ENCODE data around the gene ITPRIP. TPM values are rescaled to one million over a fixed set of nuclear protein-coding genes. Genes with fewer than 3 reads are reported as not detected.

ITPRIP gene
- total RNA-seq, 1 experiment from 2014 or later: 12.0 TPM

- TF ChIP-seq, protein P1, sequence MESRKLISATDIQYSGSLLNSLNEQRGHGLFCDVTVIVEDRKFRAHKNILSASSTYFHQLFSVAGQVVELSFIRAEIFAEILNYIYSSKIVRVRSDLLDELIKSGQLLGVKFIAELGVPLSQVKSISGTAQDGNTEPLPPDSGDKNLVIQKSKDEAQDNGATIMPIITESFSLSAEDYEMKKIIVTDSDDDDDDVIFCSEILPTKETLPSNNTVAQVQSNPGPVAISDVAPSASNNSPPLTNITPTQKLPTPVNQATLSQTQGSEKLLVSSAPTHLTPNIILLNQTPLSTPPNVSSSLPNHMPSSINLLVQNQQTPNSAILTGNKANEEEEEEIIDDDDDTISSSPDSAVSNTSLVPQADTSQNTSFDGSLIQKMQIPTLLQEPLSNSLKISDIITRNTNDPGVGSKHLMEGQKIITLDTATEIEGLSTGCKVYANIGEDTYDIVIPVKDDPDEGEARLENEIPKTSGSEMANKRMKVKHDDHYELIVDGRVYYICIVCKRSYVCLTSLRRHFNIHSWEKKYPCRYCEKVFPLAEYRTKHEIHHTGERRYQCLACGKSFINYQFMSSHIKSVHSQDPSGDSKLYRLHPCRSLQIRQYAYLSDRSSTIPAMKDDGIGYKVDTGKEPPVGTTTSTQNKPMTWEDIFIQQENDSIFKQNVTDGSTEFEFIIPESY (IDR thresholded peaks at IDR 0.05; ENCODE audit: extremely low read depth, insufficient replicate concordance, low read length): no peak
These were observed 58.6 kb downstream of the ITPRIP start (continued) for GRCh38 chr10:104279550-104280259.

DNA sequence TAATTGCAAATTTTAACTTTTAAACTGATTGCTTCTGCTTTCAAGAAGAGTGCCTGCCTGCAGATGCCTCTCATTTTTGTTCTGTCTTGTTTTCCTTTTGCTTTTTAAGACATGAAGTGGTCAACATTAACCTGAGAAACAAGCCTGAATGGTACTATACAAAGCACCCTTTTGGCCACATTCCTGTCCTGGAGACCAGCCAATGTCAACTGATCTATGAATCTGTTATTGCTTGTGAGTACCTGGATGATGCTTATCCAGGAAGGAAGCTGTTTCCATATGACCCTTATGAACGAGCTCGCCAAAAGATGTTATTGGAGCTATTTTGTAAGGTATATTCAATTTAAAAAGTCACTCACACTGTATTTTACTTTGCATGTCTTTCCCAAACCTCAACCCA, 60.5 kb downstream of the ITPRIP start:
- Histone ChIP-seq H3K27me3 (ENCODE audit: insufficient read depth, low read length) (no peaks in the 10 kb centered on the region), H3K9me2 (ENCODE audit: insufficient read depth) (no peaks in the 10 kb centered on the region), H3K27ac (ENCODE audit: low read depth, low read length) (no peak overlapping the region), H3K79me2 (ENCODE audit: insufficient read depth, low read length) (peaks cover 72% of the 10 kb centered on the region), H3K4me1 (ENCODE audit: control insufficient read depth in 1 of 2, insufficient read depth in 2 of 2, low read length in 2 of 2) (peaks cover 12 to 19% of the 10 kb centered on the region in 2 experiments), H3K4me3 (replicated peaks in 1 of 2; ENCODE audit: low read depth in 1 of 2, low read length in 2 of 2) (no peak overlapping the region), H2AFZ (ENCODE audit: low read depth, low read length, poor library complexity, severe bottlenecking) (no peak overlapping the region), H3K4me2 (ENCODE audit: low read length) (no peak overlapping the region), H3K9ac (ENCODE audit: low read length) (no peak overlapping the region), H3K9me3 (ENCODE audit: control insufficient read depth in 1 of 2, insufficient read depth in 1 of 2, low read depth in 1 of 2, low read length in 2 of 2) (no peaks in the 10 kb centered on the region), H4K20me1 (ENCODE audit: insufficient read depth) (no peaks in the 10 kb centered on the region), H3K36me3 (ENCODE audit: control insufficient read depth in 1 of 2, insufficient read depth in 2 of 2, low read length in 2 of 2) (peaks cover 35 to 40% of the 10 kb centered on the region in 2 experiments; a peak in 3 of 4 replicates)
- no peak for DNase-seq (ENCODE audit: low read depth, low spot score)
- no peak for ATAC-seq
- POLR2A ChIA-PET: interaction anchor here (0.6 to 1.4 kb wide), 2 partner anchors 8 to 69 kb away, joined by 4 read pairs; partner anchors contain the start of gene GSTO2
- RAD21 ChIA-PET (ENCODE audit: low non-redundant PET in 1 of 2, low total read pairs in 2 of 2, uncharacterized antibody in 2 of 2, unreplicated experiment in 2 of 2): interaction anchor here in 1 of 2 experiments (0.7 kb wide), 1 partner anchor 239 kb away, joined by 3 read pairs; no protein-coding TSS in a partner anchor
- CTCF ChIA-PET: interaction anchor here (1.3 to 6.7 kb wide), 2 partner anchors 8 to 15 kb away, joined by 3 to 96 read pairs; no protein-coding TSS in a partner anchor
- intact Hi-C loops (cut with micrococcal nuclease): no loop called here
- TF ChIP-seq POLR2A (IDR thresholded peaks at IDR 0.05; ENCODE audit: borderline replicate concordance, extremely low read depth, insufficient read depth, insufficient read length): no peak
- no peak for TF ChIP-seq CBX3 (IDR thresholded peaks at IDR 0.05; ENCODE audit: low read depth)
- TF ChIP-seq FOSL1 (IDR thresholded peaks at IDR 0.05; ENCODE audit: low read depth): no peak
- no peak for TF ChIP-seq SRF (IDR thresholded peaks at IDR 0.05; ENCODE audit: low read depth)
- no peak for TF ChIP-seq SIN3A (IDR thresholded peaks at IDR 0.05; ENCODE audit: low read depth)
- TF ChIP-seq, protein P2, sequence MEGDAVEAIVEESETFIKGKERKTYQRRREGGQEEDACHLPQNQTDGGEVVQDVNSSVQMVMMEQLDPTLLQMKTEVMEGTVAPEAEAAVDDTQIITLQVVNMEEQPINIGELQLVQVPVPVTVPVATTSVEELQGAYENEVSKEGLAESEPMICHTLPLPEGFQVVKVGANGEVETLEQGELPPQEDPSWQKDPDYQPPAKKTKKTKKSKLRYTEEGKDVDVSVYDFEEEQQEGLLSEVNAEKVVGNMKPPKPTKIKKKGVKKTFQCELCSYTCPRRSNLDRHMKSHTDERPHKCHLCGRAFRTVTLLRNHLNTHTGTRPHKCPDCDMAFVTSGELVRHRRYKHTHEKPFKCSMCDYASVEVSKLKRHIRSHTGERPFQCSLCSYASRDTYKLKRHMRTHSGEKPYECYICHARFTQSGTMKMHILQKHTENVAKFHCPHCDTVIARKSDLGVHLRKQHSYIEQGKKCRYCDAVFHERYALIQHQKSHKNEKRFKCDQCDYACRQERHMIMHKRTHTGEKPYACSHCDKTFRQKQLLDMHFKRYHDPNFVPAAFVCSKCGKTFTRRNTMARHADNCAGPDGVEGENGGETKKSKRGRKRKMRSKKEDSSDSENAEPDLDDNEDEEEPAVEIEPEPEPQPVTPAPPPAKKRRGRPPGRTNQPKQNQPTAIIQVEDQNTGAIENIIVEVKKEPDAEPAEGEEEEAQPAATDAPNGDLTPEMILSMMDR (IDR thresholded peaks at IDR 0.05 in 2 of 3, conservative IDR thresholded peaks at IDR 0.05 in 1 of 3; ENCODE audit: borderline replicate concordance in 1 of 3, insufficient read depth in 1 of 3, low read depth in 2 of 3, low read length in 2 of 3): no peak
- TF ChIP-seq YY1 (IDR thresholded peaks at IDR 0.05; ENCODE audit: extremely low read depth, insufficient replicate concordance, low read depth, low read length): no peak
- no peak for TF ChIP-seq SP1 (IDR thresholded peaks at IDR 0.05; ENCODE audit: low read depth)
- TF ChIP-seq JUND (IDR thresholded peaks at IDR 0.05): no peak
- TF ChIP-seq POLR2AphosphoS5 (IDR thresholded peaks at IDR 0.05; ENCODE audit: low read depth, low read length): no peak
- no peak for TF ChIP-seq CEBPB (IDR thresholded peaks at IDR 0.05; ENCODE audit: low read depth)
- TF ChIP-seq TCF7L2 (IDR thresholded peaks at IDR 0.05; ENCODE audit: borderline replicate concordance, extremely low read depth, insufficient read depth, insufficient read length): no peak
- no TSS peak for BruUV-seq (replicated peaks)

Data from HCT116 (cell line).